Thoracic aorta (tissue), 2 donors: ENCODE results near the gene TTN. TPM values are rescaled to one million over a fixed set of nuclear protein-coding genes. Genes with fewer than 3 reads are reported as not detected.

Experiments
- ATAC-seq: fragments of 150-250 bp; one replicate; pipeline ENCODE4 v1.8.0; 2017; ENCODE audit warnings: low read depth; ENCODE audit not compliant: insufficient number of reproducible peaks, low FRiP score
- DNase-seq: peaks from one replicate; pipeline ENCODE4 v3.0.0-alpha.2; 2020; ENCODE audit warnings: low spot score
- H3K27ac ChIP-seq, 2 donors: fragments of 200-600 bp; sonication (generic); 1 replicate in 1 of 2; 2 replicates in 1 of 2; pipeline ENCODE4 v1.5.1; 2016; ENCODE audit warnings: mild to moderate bottlenecking in 2 of 2, moderate library complexity in 2 of 2
- H3K27me3 ChIP-seq: fragments of 200-600 bp; sonication (generic); replicated peaks from 2 replicates; pipeline ENCODE4 v1.6.0; 2016; ENCODE audit warnings: mild to moderate bottlenecking; ENCODE audit not compliant: insufficient read depth
- H3K36me3 ChIP-seq: fragments of 200-600 bp; sonication (generic); one replicate; pipeline ENCODE4 v1.5.1; 2016
- H3K4me1 ChIP-seq, 2 donors: fragments of 200-600 bp; sonication (generic); 1 replicate in 1 of 2; 2 replicates in 1 of 2; pipeline versions ENCODE4 v1.5.1 to v1.6.0; 2016; ENCODE audit warnings: low read depth in 2 of 2, mild to moderate bottlenecking in 1 of 2; ENCODE audit not compliant: control insufficient read depth in 1 of 2
- H3K4me3 ChIP-seq: fragments of 200-600 bp; sonication (generic); 2 replicates; pipeline ENCODE4 v1.5.1; 2016; ENCODE audit warnings: mild to moderate bottlenecking
- H3K9me3 ChIP-seq: fragments of 200-600 bp; sonication (generic); 2 replicates; pipeline ENCODE4 v1.5.1; 2016
- total RNA-seq, 2 donors: library from RNA; depleted of rRNA; stranded (reverse); fragments of >200 nt; gene quantifications; one replicate each; pipeline versions ENCODE4 v1.1.0 to v1.2.3, GENCODE V29; 2016
- TF ChIP-seq, protein P1 (sequence below): fragments of 200-600 bp; sonication (generic); IDR thresholded peaks from one replicate; pipeline ENCODE4 v1.5.1; 2019; ENCODE audit warnings: antibody characterized with exemption

Gene TTN
- total RNA-seq, 2 donors from 2014 or later: 7.0 to 16.4 TPM

DNA sequence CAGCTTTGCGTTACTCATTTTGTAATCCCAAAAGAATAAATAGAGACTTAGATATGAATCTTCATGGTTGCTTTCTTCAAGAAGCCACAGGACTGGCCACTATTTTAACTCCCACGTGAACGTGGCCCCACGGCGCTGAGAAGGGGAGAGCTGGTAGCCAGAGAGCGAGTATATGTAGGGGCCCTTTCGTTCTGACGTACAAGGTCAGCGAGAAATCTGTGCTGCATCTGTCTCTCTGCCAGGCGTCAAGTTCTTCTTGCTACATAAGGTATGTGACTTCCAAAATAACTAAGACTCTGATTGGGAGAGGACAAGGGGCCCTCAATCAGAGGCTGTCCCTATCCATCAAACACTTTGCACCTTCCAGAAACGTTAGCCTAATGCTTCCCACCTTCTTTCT lies 177.8 kb downstream of the TTN start:
- Histone ChIP-seq H3K27ac (no peak overlapping the region), H3K27me3 (no peaks in the 10 kb centered on the region), H3K4me1 (no peaks in the 10 kb centered on the region), H3K9me3 (no peaks in the 10 kb centered on the region), H3K4me3 (no peak overlapping the region), H3K36me3 (no peaks in the 10 kb centered on the region)
- TF ChIP-seq, protein P1, sequence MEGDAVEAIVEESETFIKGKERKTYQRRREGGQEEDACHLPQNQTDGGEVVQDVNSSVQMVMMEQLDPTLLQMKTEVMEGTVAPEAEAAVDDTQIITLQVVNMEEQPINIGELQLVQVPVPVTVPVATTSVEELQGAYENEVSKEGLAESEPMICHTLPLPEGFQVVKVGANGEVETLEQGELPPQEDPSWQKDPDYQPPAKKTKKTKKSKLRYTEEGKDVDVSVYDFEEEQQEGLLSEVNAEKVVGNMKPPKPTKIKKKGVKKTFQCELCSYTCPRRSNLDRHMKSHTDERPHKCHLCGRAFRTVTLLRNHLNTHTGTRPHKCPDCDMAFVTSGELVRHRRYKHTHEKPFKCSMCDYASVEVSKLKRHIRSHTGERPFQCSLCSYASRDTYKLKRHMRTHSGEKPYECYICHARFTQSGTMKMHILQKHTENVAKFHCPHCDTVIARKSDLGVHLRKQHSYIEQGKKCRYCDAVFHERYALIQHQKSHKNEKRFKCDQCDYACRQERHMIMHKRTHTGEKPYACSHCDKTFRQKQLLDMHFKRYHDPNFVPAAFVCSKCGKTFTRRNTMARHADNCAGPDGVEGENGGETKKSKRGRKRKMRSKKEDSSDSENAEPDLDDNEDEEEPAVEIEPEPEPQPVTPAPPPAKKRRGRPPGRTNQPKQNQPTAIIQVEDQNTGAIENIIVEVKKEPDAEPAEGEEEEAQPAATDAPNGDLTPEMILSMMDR: no peak
- no peak for DNase-seq
- no peak for ATAC-seq

DNA sequence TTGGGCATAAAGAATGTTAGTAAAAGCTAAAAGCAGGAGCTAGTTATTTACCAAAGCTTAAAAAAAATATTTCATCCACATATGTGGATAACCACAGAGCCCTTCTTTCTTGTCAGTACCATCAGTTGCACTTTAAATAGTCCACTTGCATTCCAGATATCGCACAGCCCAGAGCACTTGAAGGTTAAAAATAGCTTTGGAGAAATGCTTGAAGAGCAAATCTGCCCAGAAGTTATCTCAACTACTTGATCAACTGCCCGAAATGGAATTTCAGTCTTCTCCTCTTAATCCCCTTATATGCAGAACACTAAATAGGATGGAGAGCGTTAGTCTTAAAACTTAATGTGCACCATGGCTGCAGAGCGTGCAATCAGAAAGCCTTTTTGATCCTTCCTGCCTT lies 178.6 kb downstream of the TTN start:
- Histone ChIP-seq H3K4me3 (no peak overlapping the region), H3K4me1 (no peaks in the 10 kb centered on the region), H3K9me3 (no peaks in the 10 kb centered on the region), H3K36me3 (no peaks in the 10 kb centered on the region), H3K27ac (no peak overlapping the region), H3K27me3 (no peaks in the 10 kb centered on the region)
- no peak for ATAC-seq
- TF ChIP-seq, protein P1: no peak
- no peak for DNase-seq

- Histone ChIP-seq H3K36me3 (no peaks in the 10 kb centered on the region), H3K4me3 (no peak overlapping the region), H3K4me1 (no peaks in the 10 kb centered on the region), H3K27me3 (no peaks in the 10 kb centered on the region), H3K9me3 (no peaks in the 10 kb centered on the region), H3K27ac (no peak overlapping the region)
- ATAC-seq (no peak), DNase-seq (no peak)
- TF ChIP-seq, protein P1: no peak
Measured at GRCh38 chr2:178627401-178627800, 179.8 kb downstream of the TTN start.

DNA sequence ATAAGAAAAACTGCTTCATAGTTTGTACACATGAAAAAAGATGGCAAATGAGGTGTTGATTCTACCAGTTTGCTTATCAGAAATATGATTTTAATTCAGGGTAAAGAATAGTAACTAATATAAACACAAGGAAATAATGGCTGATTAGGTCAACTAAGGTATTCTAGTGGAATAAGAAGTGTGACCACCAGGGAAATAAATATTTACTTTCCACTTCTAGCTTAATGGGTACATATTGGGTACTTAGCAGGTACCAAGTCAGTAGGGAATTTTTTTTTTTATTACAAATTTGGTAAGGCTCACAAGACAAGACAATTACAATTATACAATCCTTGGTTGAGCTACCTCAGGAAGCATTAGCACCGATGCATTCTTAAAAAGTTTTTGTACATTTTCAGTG lies 191.3 kb downstream of the TTN start:
- no peaks in the 10 kb centered on the region for H3K4me1 ChIP-seq
- H3K36me3 ChIP-seq: no peaks in the 10 kb centered on the region
- ATAC-seq (no peak), DNase-seq (no peak)
- H3K9me3 ChIP-seq: no peaks in the 10 kb centered on the region
- no peaks in the 10 kb centered on the region for H3K27me3 ChIP-seq
- TF ChIP-seq, protein P1: no peak
- H3K4me3 ChIP-seq: no peak overlapping the region
- no peak overlapping the region for H3K27ac ChIP-seq

DNA sequence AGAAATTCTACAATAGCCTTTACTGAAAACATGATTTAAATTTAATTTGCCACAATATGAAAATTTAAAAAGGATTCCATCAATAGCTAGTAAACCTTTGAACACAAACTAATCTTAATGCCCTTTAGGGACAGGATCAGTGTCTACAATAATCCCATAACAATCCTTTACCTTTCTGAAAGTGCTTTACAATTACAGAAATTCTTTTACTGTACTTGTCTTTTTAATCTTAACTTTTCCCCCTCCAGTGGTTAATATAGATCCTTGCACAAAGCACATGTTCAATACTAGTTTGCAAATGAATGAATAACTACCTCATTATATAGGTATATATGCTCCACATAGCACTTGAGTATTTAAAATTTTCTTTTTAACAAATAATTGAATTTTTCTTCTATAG lies 204.3 kb downstream of the TTN start:
- no peak overlapping the region for H3K4me3 ChIP-seq
- no peak for DNase-seq
- no peaks in the 10 kb centered on the region for H3K27me3 ChIP-seq
- TF ChIP-seq, protein P1: no peak
- peaks cover 7% of the 10 kb centered on the region for H3K36me3 ChIP-seq
- no peak for ATAC-seq
- no peak overlapping the region for H3K27ac ChIP-seq
- no peaks in the 10 kb centered on the region for H3K9me3 ChIP-seq
- no peaks in the 10 kb centered on the region for H3K4me1 ChIP-seq
